AG09309 (cell line): Measurements from ENCODE around the gene PHACTR3.
A peak's percentile ranks its signal among the peaks of the same experiment; 100 is the strongest.

Experiments used
- DNase-seq: peaks from one replicate; pipeline ENCODE4 v3.0.0-alpha.2; 2010; ENCODE audit warnings: low read depth
- H3K4me3 ChIP-seq: 2 replicates; pipeline ENCODE4 v1.5.1; 2011; ENCODE audit warnings: mild to moderate bottlenecking, low read depth, low read length, moderate library complexity; ENCODE audit not compliant: control insufficient read depth
- CTCF ChIP-seq: IDR thresholded peaks from 2 replicates; pipeline ENCODE4 v1.5.1; 2011; ENCODE audit warnings: mild to moderate bottlenecking, low read depth, low read length, inconsistent platforms; ENCODE audit not compliant: insufficient read depth, control insufficient read depth; ENCODE audit errors: missing control alignments

PHACTR3 gene

GRCh38 chr20:59747671-59748515, 143.6 kb downstream of the PHACTR3 start:
- DNase-seq = no peak
- no peak for TF ChIP-seq CTCF
- no peak overlapping the region for H3K4me3 ChIP-seq

DNA sequence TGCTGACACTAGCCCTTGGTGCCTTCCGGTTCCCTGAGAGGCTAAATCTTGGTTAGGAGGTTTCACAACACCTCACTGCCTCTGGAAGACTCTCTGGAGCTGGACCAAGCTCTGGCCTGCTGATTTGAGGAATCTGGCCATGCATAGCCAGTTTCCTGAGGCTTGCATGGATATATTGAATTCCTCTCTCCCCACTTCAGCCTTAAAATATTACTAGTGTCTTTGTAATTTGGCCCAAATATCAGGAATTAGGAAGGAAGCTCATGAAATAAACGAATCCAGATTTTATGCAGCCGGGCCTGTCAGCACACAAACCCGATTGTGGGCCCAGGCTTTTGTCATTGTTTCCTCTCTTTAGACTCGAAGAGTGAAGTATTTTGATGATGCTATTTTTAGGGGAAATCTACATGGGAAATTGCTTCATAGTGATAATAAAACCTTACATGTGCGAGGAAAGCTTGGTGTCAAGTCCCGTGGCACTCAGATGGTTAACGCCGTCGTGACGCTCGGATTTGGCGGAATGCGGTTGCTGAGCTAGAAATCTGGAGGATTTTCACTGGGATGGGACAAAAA, 144.4 kb downstream of the PHACTR3 start:
- no peak for TF ChIP-seq CTCF
- DNase-seq = peak; percentile 80
- H3K4me3 ChIP-seq = no peak overlapping the region

DNA sequence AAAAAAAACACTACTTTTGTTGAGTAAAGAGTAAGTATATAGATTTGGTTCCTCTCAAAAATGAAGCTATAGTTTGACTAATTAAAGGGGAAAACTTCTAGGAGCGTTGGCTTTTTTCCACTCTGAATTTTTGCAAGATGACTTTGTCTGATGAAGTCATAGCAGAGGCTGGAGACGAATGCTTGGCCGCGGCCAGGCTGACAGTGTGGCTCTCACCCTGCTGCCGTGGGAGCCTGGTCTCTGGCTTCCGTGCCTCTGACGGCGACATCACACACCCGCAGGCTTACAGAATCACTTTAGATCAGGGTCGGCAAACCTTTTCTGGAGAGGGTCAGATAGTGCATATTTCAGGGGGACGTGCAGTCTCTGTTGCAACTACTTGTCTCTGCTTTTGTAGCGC, 145.0 kb downstream of the PHACTR3 start:
- no peak overlapping the region for H3K4me3 ChIP-seq
- peak; percentile 48 for DNase-seq
- TF ChIP-seq CTCF = no peak

DNA sequence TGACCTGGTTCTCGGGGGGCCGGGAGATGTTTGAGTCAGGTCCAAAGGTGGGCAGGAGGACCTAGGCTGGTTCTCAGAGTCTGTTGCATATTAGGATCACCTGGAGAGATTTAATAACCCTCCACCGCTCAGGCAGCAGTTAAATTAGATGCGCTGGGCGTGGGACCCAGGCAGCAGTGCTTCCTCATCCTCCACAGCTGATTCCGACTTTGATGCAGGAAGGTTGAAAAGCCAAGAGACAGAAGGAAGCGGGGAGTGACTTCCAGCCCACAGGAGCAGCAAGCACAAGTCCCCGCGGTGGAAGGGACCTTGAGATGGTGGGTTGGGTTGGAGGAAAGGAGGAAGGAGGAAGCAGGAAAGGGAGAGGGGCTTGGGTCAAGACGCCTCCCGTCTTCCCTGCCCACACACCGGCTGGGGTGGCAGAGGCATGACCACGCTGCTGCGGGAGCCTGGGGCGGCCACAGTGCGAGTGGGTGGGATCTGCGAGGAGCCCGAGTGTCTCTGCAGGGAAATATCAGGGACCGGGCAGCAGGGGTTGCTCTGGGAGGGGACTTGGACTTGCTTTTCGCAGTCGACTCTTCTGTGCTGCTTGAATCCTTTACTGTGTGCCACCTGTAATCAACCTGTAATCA, 146.0 kb downstream of the PHACTR3 start:
- DNase-seq = no peak
- TF ChIP-seq CTCF = no peak
- no peak overlapping the region for H3K4me3 ChIP-seq

DNA sequence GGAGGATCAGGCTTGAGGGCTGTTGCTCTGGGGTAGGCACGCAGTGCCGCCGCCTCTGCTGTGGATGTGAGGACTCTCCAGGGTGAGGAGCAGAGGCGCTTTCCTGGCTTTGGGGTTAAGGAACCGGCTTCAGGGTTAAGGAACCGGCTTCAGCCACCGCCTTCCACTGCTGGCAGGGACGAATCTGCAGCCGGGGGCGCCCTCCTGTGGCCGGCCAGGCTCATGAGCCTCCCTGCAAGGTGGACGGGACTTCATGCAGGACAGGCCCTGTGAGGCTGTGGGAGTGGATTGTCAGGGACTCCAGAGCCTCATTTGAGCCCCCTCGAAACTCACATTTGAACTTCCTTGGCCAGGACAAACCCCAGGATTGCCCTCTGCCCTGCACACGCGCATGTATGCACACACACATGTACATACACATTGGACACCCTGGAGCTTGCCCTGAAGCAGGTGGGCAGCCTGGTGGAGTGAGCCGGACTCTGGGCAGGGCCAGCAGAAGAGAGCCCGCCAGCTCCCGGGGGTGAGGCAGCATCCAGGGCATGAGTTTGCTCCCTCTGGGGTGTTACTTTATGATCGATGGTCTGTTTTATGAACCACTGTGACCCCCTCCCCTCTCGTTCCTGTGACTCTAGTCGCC, 146.9 kb downstream of the PHACTR3 start:
- no peak overlapping the region for H3K4me3 ChIP-seq
- no peak for DNase-seq
- peak; percentile 85 for TF ChIP-seq CTCF

DNA sequence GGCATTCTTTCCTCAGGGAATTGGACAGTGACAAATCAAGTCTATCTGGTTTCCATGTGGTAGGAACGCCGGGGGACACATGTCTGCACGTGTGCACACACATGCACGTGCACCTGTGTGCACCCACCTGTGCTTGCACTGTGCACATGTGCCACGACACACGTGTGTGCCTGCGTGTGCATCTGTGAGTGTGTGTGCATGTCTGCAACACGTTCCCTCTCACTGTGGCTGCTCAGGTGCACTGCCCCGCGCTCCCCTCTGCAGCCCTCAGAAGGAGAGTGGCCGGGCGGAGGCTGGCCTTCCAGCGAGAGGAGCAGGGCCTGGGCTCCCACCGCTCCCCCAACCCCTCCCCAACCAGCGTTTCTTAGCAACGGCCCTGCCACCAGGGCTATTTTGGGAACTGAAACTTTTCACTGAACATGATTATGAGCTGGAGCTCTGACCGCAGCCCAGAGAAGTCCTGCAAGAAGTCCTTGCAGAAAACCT, 147.8 kb downstream of the PHACTR3 start:
- DNase-seq = no peak
- no peak overlapping the region for H3K4me3 ChIP-seq
- no peak for TF ChIP-seq CTCF
